Activated T-helper 17 cell treated with anti-CD3 and anti-CD28 coated beads, Interleukin-2, amount 50 U/mL, for 72 hours (primary cell): ENCODE data around the gene MMP19. TPM values are rescaled to one million over a fixed set of nuclear protein-coding genes. Genes with fewer than 3 reads are reported as not detected.

Source experiments
- ATAC-seq: fragments of 150-1000 bp; cut with Tn5 transposase; replicated peaks from 2 replicates; pipeline ENCODE4 v1.10.0; 2021; ENCODE audit warnings: mild to moderate bottlenecking, moderate library complexity
- H3K27ac Mint-ChIP-seq: one replicate; pipeline ENCODE4 v1.8.0; 2022; ENCODE audit warnings: mixed read lengths
- H3K27me3 Mint-ChIP-seq: one replicate; pipeline ENCODE4 v1.8.0; 2022; ENCODE audit warnings: mixed read lengths
- H3K36me3 Mint-ChIP-seq: one replicate; pipeline ENCODE4 v1.8.0; 2022; ENCODE audit warnings: low read depth, mild to moderate bottlenecking, mixed read lengths
- H3K4me1 Mint-ChIP-seq: one replicate; pipeline ENCODE4 v1.8.0; 2022; ENCODE audit warnings: mixed read lengths
- H3K4me3 Mint-ChIP-seq: one replicate; pipeline ENCODE4 v1.8.0; 2022; ENCODE audit warnings: mild to moderate bottlenecking, mixed read lengths
- H3K9me3 Mint-ChIP-seq: one replicate; pipeline ENCODE4 v1.8.0; 2022; ENCODE audit warnings: mixed read lengths
- total RNA-seq, 2 donors: library from RNA; stranded (reverse); gene quantifications; one replicate each; pipeline ENCODE4 v1.2.3, GENCODE V29; 2022

MMP19 gene
- total RNA-seq, 2 donors from 2014 or later, result not detected

GRCh38 chr12:55830601-55831446, 11.9 kb downstream of the MMP19 start:
- peaks cover 24% of the 10 kb centered on the region for H3K4me1 Mint-ChIP-seq

DNA sequence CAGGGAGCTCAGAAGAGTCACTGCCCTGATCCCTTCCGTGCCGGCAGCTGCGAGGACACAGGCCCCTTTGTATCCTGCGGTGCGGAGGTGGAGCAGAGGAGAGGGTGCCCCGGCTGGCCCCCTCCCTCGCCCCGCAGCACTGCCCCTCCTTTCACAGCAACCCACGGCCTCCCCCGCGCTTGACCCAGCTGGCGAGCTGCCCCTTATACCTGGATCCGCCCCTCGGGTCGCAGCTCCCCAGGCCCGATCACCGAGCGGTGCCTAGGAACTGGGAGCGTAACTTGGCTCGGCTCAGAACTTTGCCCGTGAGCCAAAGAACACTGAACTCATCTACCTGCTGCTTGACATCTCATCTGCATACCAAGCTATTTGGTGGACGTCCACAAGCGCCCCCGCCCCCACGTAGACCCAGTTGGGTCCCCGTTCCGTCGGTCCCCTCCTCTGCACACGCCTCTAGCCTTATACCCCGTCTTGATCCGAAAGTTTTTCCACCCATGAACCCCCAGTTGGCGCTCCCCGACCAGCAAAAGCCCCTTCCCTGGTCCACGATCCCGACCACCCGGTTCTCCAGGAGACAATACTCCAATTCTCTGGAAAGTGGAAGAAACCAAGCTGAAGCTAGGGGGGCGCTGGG, 12.7 kb downstream of the MMP19 start:
- Mint-ChIP-seq H3K27me3 (no peaks in the 10 kb centered on the region), H3K36me3 (peaks cover 34% of the 10 kb centered on the region), H3K9me3 (no peaks in the 10 kb centered on the region), H3K4me1 (peaks cover 26% of the 10 kb centered on the region), H3K4me3 (peak overlapping the region; percentile 98), H3K27ac (peak overlapping the region; percentile 94)
- peak; percentile 25 for ATAC-seq

More at GRCh38 chr12:55830601-55831446, 11.9 kb downstream of the MMP19 start:
- Mint-ChIP-seq H3K27me3 (no peaks in the 10 kb centered on the region), H3K36me3 (peaks cover 27% of the 10 kb centered on the region), H3K9me3 (no peaks in the 10 kb centered on the region), H3K4me3 (peak overlapping the region; percentile 98), H3K27ac (peak overlapping the region; percentile 94)
- ATAC-seq, result no peak

- Mint-ChIP-seq H3K4me1 (peaks cover 32% of the 10 kb centered on the region), H3K36me3 (peaks cover 34% of the 10 kb centered on the region), H3K4me3 (peak overlapping the region; percentile 98), H3K27ac (peak overlapping the region; percentile 94), H3K9me3 (no peaks in the 10 kb centered on the region), H3K27me3 (no peaks in the 10 kb centered on the region)
- no peak for ATAC-seq
Observed at GRCh38 chr12:55828357-55828756, 14.4 kb downstream of the MMP19 start.

- H3K36me3 Mint-ChIP-seq, result peaks cover 34% of the 10 kb centered on the region
- H3K27ac Mint-ChIP-seq, result peak overlapping the region; percentile 94
- no peak for ATAC-seq
- peak overlapping the region; percentile 98 for H3K4me3 Mint-ChIP-seq
- H3K9me3 Mint-ChIP-seq, result no peaks in the 10 kb centered on the region
- H3K4me1 Mint-ChIP-seq, result peaks cover 32% of the 10 kb centered on the region
- H3K27me3 Mint-ChIP-seq, result no peaks in the 10 kb centered on the region
Observed at GRCh38 chr12:55827806-55828205, 14.9 kb downstream of the MMP19 start.

DNA sequence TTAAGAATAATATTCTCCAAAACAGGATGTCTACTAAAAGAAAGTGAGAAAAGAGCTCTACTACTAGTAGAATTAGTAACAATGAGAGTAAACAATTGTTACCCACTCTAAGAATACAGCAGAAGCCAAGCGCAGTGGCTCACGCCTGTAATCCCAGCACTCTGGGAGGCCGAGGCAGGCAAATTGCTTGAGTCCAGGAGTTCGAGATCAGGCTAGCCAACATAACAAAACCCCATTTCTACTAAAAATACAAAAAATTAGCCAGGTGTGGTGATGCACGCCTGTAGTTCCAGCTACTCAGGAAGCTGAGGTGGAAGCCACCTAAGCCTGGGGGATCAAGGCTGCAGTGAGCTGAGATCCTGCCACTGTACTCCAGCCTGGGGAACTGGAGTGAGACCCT, 18.0 kb downstream of the MMP19 start:
- H3K27ac Mint-ChIP-seq, result peak overlapping the region; percentile 92
- H3K9me3 Mint-ChIP-seq, result no peaks in the 10 kb centered on the region
- peak; percentile 33 for ATAC-seq
- no peaks in the 10 kb centered on the region for H3K27me3 Mint-ChIP-seq
- peaks cover 34% of the 10 kb centered on the region for H3K36me3 Mint-ChIP-seq
- H3K4me1 Mint-ChIP-seq, result peaks cover 29% of the 10 kb centered on the region
- peak overlapping the region; percentile 98 for H3K4me3 Mint-ChIP-seq

- H3K36me3 Mint-ChIP-seq, result peaks cover 33% of the 10 kb centered on the region
- H3K27ac Mint-ChIP-seq, result peak overlapping the region; percentile 92
- no peaks in the 10 kb centered on the region for H3K27me3 Mint-ChIP-seq
- H3K9me3 Mint-ChIP-seq, result no peaks in the 10 kb centered on the region
- peaks cover 35% of the 10 kb centered on the region for H3K4me1 Mint-ChIP-seq
- H3K4me3 Mint-ChIP-seq, result peak overlapping the region; percentile 98
- ATAC-seq, result no peak
Observed at GRCh38 chr12:55823419-55823818, 19.3 kb downstream of the MMP19 start.

DNA sequence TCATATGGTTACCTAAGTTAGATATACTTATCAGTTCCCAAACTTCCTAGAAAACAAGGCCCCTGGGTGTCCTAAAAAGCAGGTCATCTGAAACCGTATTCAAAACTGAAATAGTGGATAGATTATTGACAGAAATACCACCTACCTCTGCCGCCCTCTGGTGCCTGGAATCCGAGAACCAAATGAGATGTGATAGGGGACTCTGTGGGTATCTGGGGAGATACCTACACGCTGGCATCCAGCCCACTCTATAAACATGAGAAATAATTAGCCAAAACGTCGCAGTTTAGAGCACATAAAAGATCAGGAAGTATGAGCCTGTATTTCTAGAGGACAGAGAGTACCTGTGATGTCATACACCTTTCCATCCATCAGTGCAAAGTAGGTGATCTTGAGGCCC, 20.5 kb downstream of the MMP19 start:
- H3K4me1 Mint-ChIP-seq, result peaks cover 24% of the 10 kb centered on the region
- H3K27me3 Mint-ChIP-seq, result no peaks in the 10 kb centered on the region
- H3K27ac Mint-ChIP-seq, result peak overlapping the region; percentile 56
- no peak for ATAC-seq
- H3K9me3 Mint-ChIP-seq, result no peaks in the 10 kb centered on the region
- no peak overlapping the region for H3K4me3 Mint-ChIP-seq
- peaks cover 21% of the 10 kb centered on the region for H3K36me3 Mint-ChIP-seq

- no peak overlapping the region for H3K4me3 Mint-ChIP-seq
- no peaks in the 10 kb centered on the region for H3K9me3 Mint-ChIP-seq
- no peak for ATAC-seq
- H3K36me3 Mint-ChIP-seq, result peaks cover 14% of the 10 kb centered on the region
- peaks cover 19% of the 10 kb centered on the region for H3K4me1 Mint-ChIP-seq
- H3K27ac Mint-ChIP-seq, result no peak overlapping the region
- H3K27me3 Mint-ChIP-seq, result no peaks in the 10 kb centered on the region
Observed at GRCh38 chr12:55820679-55821078, 22.1 kb downstream of the MMP19 start.

DNA sequence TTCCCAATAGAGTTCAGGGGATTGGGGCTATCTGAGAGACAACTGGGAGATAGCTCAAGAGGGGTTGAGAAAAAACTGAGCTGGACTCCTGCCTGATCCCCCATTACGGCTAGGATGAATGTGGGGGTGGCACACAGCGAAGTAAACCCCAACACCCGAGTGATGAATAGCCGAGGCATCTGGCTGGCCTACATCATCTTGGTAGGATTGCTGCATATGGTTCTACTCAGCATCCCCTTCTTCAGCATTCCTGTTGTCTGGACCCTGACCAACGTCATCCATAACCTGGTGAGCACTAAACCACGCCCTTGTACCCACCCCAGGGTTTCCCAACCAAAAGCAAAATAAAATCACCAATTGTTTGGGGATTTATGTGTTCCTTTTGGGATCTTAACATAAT, 23.9 kb downstream of the MMP19 start:
- no peak for ATAC-seq
- Mint-ChIP-seq H3K4me3 (no peak overlapping the region), H3K27me3 (no peaks in the 10 kb centered on the region), H3K4me1 (peaks cover 18% of the 10 kb centered on the region), H3K36me3 (peaks cover 26% of the 10 kb centered on the region), H3K9me3 (no peaks in the 10 kb centered on the region), H3K27ac (no peak overlapping the region)

DNA sequence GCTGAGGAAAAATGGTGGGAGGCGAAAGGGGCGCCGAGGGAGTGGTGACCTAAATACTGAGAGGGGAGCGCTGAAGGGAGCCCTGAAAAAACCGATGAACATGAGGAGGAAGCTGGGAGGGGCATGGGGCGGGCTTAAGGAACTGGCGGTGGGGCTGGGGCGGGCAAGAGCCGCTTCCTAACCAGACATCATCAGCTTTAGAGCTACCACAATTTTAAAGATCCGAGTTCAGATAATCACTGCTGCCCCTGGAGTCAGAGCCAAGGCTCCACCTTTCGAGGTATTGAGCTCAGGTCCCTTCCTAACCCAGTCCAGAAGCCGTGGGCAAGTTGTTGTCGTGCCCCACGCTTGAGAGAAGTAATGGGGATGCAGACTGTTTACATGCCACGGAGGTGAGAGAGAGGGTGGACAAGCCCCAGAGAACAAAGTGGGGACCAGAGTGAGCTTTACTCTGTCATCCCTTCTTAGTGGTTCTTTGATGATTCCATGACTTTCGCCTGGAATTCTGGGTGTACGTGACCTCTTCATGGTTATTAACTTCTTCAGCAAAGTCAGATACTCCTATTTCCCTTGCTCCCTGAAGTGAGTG, 24.5 kb downstream of the MMP19 start:
- Mint-ChIP-seq H3K27me3 (no peaks in the 10 kb centered on the region), H3K9me3 (no peaks in the 10 kb centered on the region), H3K27ac (no peak overlapping the region), H3K36me3 (peaks cover 32% of the 10 kb centered on the region), H3K4me3 (no peak overlapping the region), H3K4me1 (peaks cover 19% of the 10 kb centered on the region)
- peak; percentile 51 for ATAC-seq

DNA sequence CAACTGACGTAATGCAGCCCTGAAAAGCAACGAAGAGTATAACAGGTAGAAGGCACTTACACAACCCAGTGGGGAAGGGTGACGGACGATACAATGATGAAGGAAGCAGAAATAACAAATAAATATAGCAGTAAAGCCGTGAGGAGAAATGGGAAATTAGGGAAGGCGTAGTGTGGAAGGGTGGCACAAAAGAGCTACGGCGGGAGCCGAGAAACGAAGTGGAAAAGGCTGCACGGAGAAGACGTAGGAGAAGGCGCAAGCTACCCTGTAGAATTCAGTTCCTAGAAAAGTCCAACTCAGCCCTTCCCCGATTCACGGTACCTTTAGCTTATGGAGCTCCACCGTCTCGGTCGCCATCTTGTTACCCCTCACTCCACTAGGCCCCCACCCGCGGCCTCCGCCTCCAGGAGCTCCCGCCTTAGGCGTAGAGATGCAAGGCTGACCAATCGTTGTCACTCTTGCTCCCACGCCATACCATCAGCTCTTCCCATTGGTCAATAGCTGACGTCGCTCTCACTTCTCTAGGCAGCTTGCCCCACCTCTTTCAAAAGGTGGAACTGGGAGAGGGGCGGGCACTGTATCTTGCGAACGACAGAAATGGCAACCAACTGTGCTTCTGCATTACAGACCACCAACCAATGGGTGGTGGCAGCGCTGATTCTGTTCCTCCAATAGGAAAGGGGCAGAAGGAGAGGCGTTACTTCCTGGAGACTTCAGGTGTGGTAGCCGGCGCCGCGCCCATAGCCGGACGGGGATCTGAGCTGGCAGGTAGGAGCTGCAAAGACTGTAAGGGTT, 25.2 kb downstream of the MMP19 start, which contains the start of the genes ORMDL2 and SARNP:
ORMDL2 (plus strand) TSS at position 697 of the 795 bp plus-strand sequence. CDS start 959 bp downstream, outside the sequence.
SARNP (minus strand) TSS at position 380 of the 795 bp plus-strand sequence; CDS start at position 357, 23 bp downstream.
- Mint-ChIP-seq H3K4me1 (peaks cover 25% of the 10 kb centered on the region), H3K9me3 (no peaks in the 10 kb centered on the region), H3K36me3 (peaks cover 39% of the 10 kb centered on the region), H3K27ac (no peak within 1 kb of the TSS), H3K4me3 (no peak within 1 kb of the TSS), H3K27me3 (no peaks in the 10 kb centered on the region)
- peak; percentile 97 for ATAC-seq

- no peak overlapping the region for H3K4me3 Mint-ChIP-seq
- peaks cover 26% of the 10 kb centered on the region for H3K4me1 Mint-ChIP-seq
- peaks cover 46% of the 10 kb centered on the region for H3K36me3 Mint-ChIP-seq
- H3K27me3 Mint-ChIP-seq, result no peaks in the 10 kb centered on the region
- ATAC-seq, result no peak
- H3K9me3 Mint-ChIP-seq, result no peaks in the 10 kb centered on the region
- H3K27ac Mint-ChIP-seq, result no peak overlapping the region
Observed at GRCh38 chr12:55816881-55817344, 25.8 kb downstream of the MMP19 start.

DNA sequence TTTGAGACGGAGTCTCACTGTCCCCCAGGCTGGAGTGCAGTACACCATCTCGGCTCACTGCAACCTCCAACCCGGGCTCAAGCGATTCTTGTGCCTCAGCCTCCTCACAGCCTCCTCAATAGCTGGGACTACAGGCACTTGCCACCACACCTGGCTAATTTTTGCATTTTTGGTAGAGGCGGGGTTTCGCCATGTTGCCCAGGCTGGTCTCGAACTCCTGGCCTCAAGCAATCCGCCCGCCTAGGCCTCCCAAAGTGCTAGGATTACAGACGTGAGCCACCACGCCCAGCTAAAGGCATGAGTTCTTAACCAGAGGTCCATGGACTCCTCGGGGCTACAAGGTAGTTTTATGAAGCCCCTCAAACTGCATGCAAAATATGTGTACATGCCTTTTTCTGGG, 27.3 kb downstream of the MMP19 start:
- Mint-ChIP-seq H3K27me3 (no peaks in the 10 kb centered on the region), H3K36me3 (peaks cover 57% of the 10 kb centered on the region), H3K9me3 (no peaks in the 10 kb centered on the region), H3K4me1 (peaks cover 32% of the 10 kb centered on the region), H3K4me3 (no peak overlapping the region), H3K27ac (no peak overlapping the region)
- no peak for ATAC-seq

GRCh38 chr12:55814257-55814656, 28.5 kb downstream of the MMP19 start:
- ATAC-seq, result no peak
- H3K36me3 Mint-ChIP-seq, result peaks cover 69% of the 10 kb centered on the region
- H3K4me3 Mint-ChIP-seq, result peak overlapping the region; percentile 1
- peaks cover 28% of the 10 kb centered on the region for H3K4me1 Mint-ChIP-seq
- H3K27ac Mint-ChIP-seq, result no peak overlapping the region
- H3K9me3 Mint-ChIP-seq, result no peaks in the 10 kb centered on the region
- H3K27me3 Mint-ChIP-seq, result no peaks in the 10 kb centered on the region
